Fibroblast of villous mesenchyme (primary cell): Measurements from ENCODE around the gene SLC2A1. TPM values are rescaled to one million over a fixed set of nuclear protein-coding genes. Genes with fewer than 3 reads are reported as not detected.
"Not testable (repeated sequence)": the region's sequence is repeated elsewhere in the genome, so short reads cannot be mapped to it uniquely, and the experiment has no call there.

ENCODE experiments used
- DNase-seq: peaks from one replicate; pipeline ENCODE4 v3.0.0-alpha.2; 2010; ENCODE audit warnings: low read depth
- H3K4me3 ChIP-seq: 2 replicates; pipeline ENCODE4 v1.5.1; 2011; ENCODE audit warnings: low read depth, mild to moderate bottlenecking, low read length
- CTCF ChIP-seq: IDR thresholded peaks from 2 replicates; pipeline ENCODE4 v1.5.1; 2012; ENCODE audit warnings: low read depth, mild to moderate bottlenecking, low read length; ENCODE audit not compliant: insufficient read depth
- total RNA-seq: library from RNA; depleted of rRNA; stranded (reverse); fragments of >200 nt; gene quantifications from 2 replicates; pipeline ENCODE4 v1.2.3, GENCODE V29; 2012

Gene SLC2A1
- total RNA-seq, 1 donor = 118 TPM

- no peak for DNase-seq
- H3K4me3 ChIP-seq = peak overlapping the region; percentile 77
- no peak for TF ChIP-seq CTCF
Measured at GRCh38 chr1:42923367-42924081, 35.1 kb downstream of the SLC2A1 start.

DNA sequence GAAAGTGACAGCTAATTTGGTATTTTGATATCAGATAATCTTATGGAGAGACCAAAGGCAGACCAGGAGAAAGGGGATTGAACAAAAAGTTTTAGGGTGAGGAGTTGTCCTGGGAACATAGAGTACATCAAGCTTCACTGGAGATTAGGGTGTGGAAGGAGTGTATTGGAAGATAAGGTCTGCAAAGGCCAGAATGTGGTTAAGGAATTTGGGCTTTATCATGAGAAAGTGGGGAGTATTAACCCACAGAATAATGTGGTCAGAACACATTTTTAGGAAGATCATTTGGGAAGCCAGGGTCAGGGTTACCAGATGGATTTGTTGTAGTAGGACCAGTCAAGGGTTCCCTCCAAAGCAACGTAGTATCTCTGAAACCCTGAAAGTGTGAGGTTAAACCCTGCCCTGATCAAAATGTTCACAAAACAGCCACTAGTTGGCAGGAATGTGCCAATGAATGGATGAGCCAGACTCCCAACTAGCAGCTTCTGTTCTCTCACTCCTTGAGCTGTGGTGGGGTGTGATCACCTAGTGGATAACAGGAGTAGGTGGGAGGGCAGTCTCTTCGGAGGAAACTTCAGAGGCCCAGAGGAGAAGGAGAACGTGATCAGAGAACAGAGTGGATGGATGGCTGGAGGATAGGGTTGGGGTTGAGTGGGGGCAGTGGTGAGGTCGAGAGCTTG lies 35.8 kb downstream of the SLC2A1 start:
- peak; percentile 80 for TF ChIP-seq CTCF
- no peak overlapping the region for H3K4me3 ChIP-seq
- DNase-seq = peak; percentile 56

DNA sequence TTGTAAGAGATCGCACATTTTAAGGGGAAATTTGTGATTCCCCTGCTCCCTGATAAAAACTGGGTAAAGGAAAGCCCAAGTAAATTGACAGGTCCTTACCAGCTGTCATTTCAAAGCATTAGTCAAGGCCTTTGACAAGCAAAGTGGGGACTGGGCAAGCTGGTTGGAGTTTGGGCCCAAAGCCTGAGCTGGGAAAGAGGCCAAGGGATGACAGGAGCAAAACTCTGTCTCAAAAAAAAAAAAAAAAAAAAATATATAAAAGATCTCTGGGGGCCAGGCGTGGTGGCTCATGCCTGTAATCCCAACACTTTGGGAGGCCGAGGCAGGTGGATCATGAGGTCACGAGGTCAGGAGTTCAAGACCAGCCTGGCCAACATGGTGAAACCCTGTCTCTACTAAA lies 36.9 kb downstream of the SLC2A1 start:
- TF ChIP-seq CTCF = no peak
- H3K4me3 ChIP-seq = no peak overlapping the region
- DNase-seq = no peak

- not testable (repeated sequence) for DNase-seq, H3K4me3 ChIP-seq
Measured at GRCh38 chr1:42919651-42920050, 39.0 kb downstream of the SLC2A1 start.

- DNase-seq = no peak
- H3K4me3 ChIP-seq = no peak overlapping the region
- no peak for TF ChIP-seq CTCF
Measured at GRCh38 chr1:42917241-42917495, 41.5 kb downstream of the SLC2A1 start.

- H3K4me3 ChIP-seq = no peak overlapping the region
- TF ChIP-seq CTCF = no peak
- DNase-seq = no peak
Measured at GRCh38 chr1:42915456-42915855, 43.2 kb downstream of the SLC2A1 start.

DNA sequence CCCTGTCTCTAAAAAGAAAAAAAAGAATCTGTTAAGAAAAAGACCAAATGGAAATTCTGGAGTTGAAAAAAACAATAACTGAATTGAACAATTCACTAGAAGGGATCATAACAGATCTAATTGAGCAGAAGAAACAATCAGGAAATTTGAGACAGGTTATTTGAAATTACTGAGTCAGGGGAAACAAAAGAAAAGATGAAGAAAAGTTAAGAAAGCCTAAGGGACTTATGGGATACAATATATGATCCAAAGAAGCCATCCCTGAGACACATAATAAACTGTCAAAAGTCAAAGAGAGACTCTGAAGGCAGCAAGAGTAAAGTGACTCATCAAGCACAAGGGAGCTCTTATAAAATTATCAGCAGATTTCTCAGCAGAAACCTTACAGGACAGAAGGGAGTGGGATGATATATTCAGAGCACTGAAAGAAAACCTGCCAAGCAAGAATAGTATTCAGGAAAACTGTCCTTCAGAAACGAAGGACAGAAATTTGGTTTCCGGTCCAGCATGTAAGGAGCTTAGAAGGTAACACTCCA lies 44.5 kb downstream of the SLC2A1 start:
- TF ChIP-seq CTCF = no peak
- H3K4me3 ChIP-seq = no peak overlapping the region
- no peak for DNase-seq
